HPDE6-E6E7 (cell line): Measurements from ENCODE around the gene SIX3.

Source experiments
- DNase-seq: peaks from one replicate; pipeline ENCODE4 v3.0.0; 2011; ENCODE audit warnings: missing footprints; ENCODE audit errors: extremely low spot score

SIX3 gene

GRCh38 chr2:44941551-44942234 is at the start of gene SIX3:
TSS of gene SIX3 (plus strand) at chr2:44941702. CDS start at chr2:44942105, 403 bp downstream.
- DNase-seq: no peak

- DNase-seq: no peak
These were observed 47.4 kb upstream of the SIX3 start for GRCh38 chr2:44894058-44894457.

GRCh38 chr2:44895061-44895460 is 46.4 kb upstream of the SIX3 start:
- DNase-seq: no peak

- no peak for DNase-seq
These were observed 44.1 kb upstream of the SIX3 start for GRCh38 chr2:44897406-44897805.

GRCh38 chr2:44902217-44903137 is 39.0 kb upstream of the SIX3 start:
- DNase-seq: no peak

- no peak for DNase-seq
These were observed 36.9 kb upstream of the SIX3 start for GRCh38 chr2:44904578-44904977.

- DNase-seq: no peak
These were observed 34.5 kb upstream of the SIX3 start for GRCh38 chr2:44906972-44907371.

GRCh38 chr2:44909831-44910230 is 31.7 kb upstream of the SIX3 start:
- no peak for DNase-seq

- DNase-seq: no peak
These were observed 28.8 kb upstream of the SIX3 start for GRCh38 chr2:44912660-44913059.

GRCh38 chr2:44916291-44916690 is 25.2 kb upstream of the SIX3 start:
- DNase-seq: no peak

- no peak for DNase-seq
These were observed 23.3 kb upstream of the SIX3 start for GRCh38 chr2:44918095-44918775.

GRCh38 chr2:44920751-44921150 is 20.8 kb upstream of the SIX3 start:
- DNase-seq: no peak

- no peak for DNase-seq
These were observed 18.7 kb upstream of the SIX3 start for GRCh38 chr2:44922776-44923175.

- DNase-seq: no peak
These were observed 15.9 kb upstream of the SIX3 start for GRCh38 chr2:44925561-44926136.

GRCh38 chr2:44926957-44927356 is 14.5 kb upstream of the SIX3 start:
- DNase-seq: no peak

GRCh38 chr2:44927985-44928482 is 13.5 kb upstream of the SIX3 start:
- DNase-seq: no peak

- no peak for DNase-seq
These were observed 12.9 kb upstream of the SIX3 start for GRCh38 chr2:44928483-44929158.

GRCh38 chr2:44929159-44929734 is 12.3 kb upstream of the SIX3 start:
- DNase-seq: no peak

- no peak for DNase-seq
These were observed 11.7 kb upstream of the SIX3 start for GRCh38 chr2:44929735-44930273.
